H1 (cell line): ENCODE measurements around the gene PTGDR2. TPM values are rescaled to one million over a fixed set of nuclear protein-coding genes. Genes with fewer than 3 reads are reported as not detected.

ENCODE experiments used
- CTCF ChIA-PET: fragments of 300-600 bp; sonication (Branson Sonifier 250); formaldehyde crosslinking; loops from one replicate; lab custom pipeline; 2021; ENCODE audit not compliant: partially characterized antibody; lab: Charles Lee
- POLR2A ChIA-PET: fragments of 300-600 bp; sonication (Branson Sonifier 250); formaldehyde crosslinking; loops from one replicate; lab custom pipeline; 2021; ENCODE audit warnings: inconsistent platforms; ENCODE audit not compliant: partially characterized antibody; lab: Charles Lee
- DNase-seq, 2 experiments: peaks; one replicate each; pipeline versions ENCODE4 v3.0.0 to v3.0.0-alpha.2; 2010 to 2022; ENCODE audit warnings: low spot score in 2 of 2, low read depth in 1 of 2, mixed read lengths in 1 of 2
- FAIRE-seq: peaks from 2 replicates; lab custom pipeline; 2011; peaks lifted over from hg19 to GRCh38; lab: Jason Lieb, UNC
- H2AFZ ChIP-seq: 2 replicates; pipeline ENCODE4 v1.8.1; 2012; ENCODE audit warnings: low read length, inconsistent platforms
- H2AK5ac ChIP-seq: 2 replicates; pipeline ENCODE4 v1.6.1; 2013; ENCODE audit warnings: low read depth, low read length
- H2BK120ac ChIP-seq: replicated peaks from 2 replicates; pipeline ENCODE3; 2013; ENCODE audit warnings: low read depth, low read length, inconsistent platforms
- H2BK12ac ChIP-seq: 2 replicates; pipeline ENCODE4 v1.6.1; 2013; ENCODE audit warnings: low read depth, low read length
- H2BK15ac ChIP-seq: 2 replicates; pipeline ENCODE4 v1.6.1; 2013; ENCODE audit warnings: low read length
- H2BK20ac ChIP-seq: 2 replicates; pipeline ENCODE4 v1.6.1; 2013; ENCODE audit warnings: low read length
- H2BK5ac ChIP-seq: 2 replicates; pipeline ENCODE4 v1.6.1; 2013; ENCODE audit warnings: low read depth, low read length
- H3K14ac ChIP-seq: 2 replicates; pipeline ENCODE4 v1.6.1; 2013; ENCODE audit warnings: inconsistent platforms; ENCODE audit not compliant: insufficient read length
- H3K18ac ChIP-seq: 2 replicates; pipeline ENCODE4 v1.6.1; 2013; ENCODE audit warnings: low read length; ENCODE audit errors: extremely low read depth
- H3K23ac ChIP-seq: 2 replicates; pipeline ENCODE4 v1.6.1; 2013; ENCODE audit warnings: inconsistent platforms; ENCODE audit not compliant: insufficient read length
- H3K23me2 ChIP-seq: 2 replicates; pipeline ENCODE4 v1.6.1; 2013; ENCODE audit warnings: low read depth, low read length
- H3K27ac ChIP-seq: 2 replicates; pipeline ENCODE4 v1.6.1; 2011; ENCODE audit warnings: low read depth, low read length, inconsistent platforms
- H3K27me3 ChIP-seq, 4 experiments: replicated peaks in 1 of 4; 1 replicate in 1 of 4; 2 replicates in 3 of 4; pipeline versions ENCODE4 v1.6.1 to v1.8.1; 2011 to 2013; ENCODE audit warnings: low read length in 3 of 4, mild to moderate bottlenecking in 3 of 4, inconsistent platforms in 2 of 4, mixed read lengths in 2 of 4, moderate library complexity in 1 of 4; ENCODE audit not compliant: control insufficient read depth in 3 of 4, insufficient read depth in 3 of 4; ENCODE audit errors: extremely low read depth in 1 of 4
- H3K36me3 ChIP-seq, 4 experiments: 2 replicates each; pipeline versions ENCODE4 v1.6.1 to v1.8.1; 2011 to 2013; ENCODE audit warnings: mild to moderate bottlenecking in 4 of 4, low read length in 3 of 4, moderate library complexity in 2 of 4, control low read depth in 1 of 4, inconsistent platforms in 1 of 4; ENCODE audit not compliant: insufficient read depth in 4 of 4, control insufficient read depth in 2 of 4
- H3K4ac ChIP-seq: replicated peaks from 2 replicates; pipeline ENCODE3; 2013; ENCODE audit warnings: low read length, low read depth, mixed read lengths, inconsistent platforms; ENCODE audit not compliant: insufficient read length
- H3K4me1 ChIP-seq, 4 experiments: replicated peaks in 1 of 4; 1 replicate in 1 of 4; 2 replicates in 3 of 4; pipeline versions ENCODE4 v1.6.1 to v1.8.1; 2011 to 2013; ENCODE audit warnings: low read length in 3 of 4, inconsistent platforms in 2 of 4, mixed read lengths in 1 of 4; ENCODE audit not compliant: insufficient read depth in 4 of 4, control insufficient read depth in 3 of 4
- H3K4me2 ChIP-seq, 2 experiments: 2 replicates each; pipeline versions ENCODE4 v1.6.1 to v1.8.1; 2011 to 2013; ENCODE audit warnings: low read depth in 2 of 2, low read length in 2 of 2, control low read depth in 1 of 2, inconsistent platforms in 1 of 2, mild to moderate bottlenecking in 1 of 2; ENCODE audit not compliant: insufficient read depth in 1 of 2
- H3K4me3 ChIP-seq, 4 experiments: fragments of 200-600, 300-600 bp in 1 of 4; sonication (generic), shearing (Covaris generic), sonication (Bioruptor Twin) in 1 of 4; 2 replicates each; pipeline versions ENCODE4 v1.5.1 to v1.8.1; 2011 to 2016; ENCODE audit warnings: low read length in 4 of 4, low read depth in 3 of 4, control low read depth in 2 of 4, inconsistent platforms in 2 of 4, mild to moderate bottlenecking in 2 of 4, mixed read lengths in 1 of 4, moderate library complexity in 1 of 4; ENCODE audit not compliant: insufficient read depth in 2 of 4; ENCODE audit errors: extremely low read depth in 1 of 4
- H3K56ac ChIP-seq: replicated peaks from 2 replicates; pipeline ENCODE3; 2013; ENCODE audit warnings: low read depth, mild to moderate bottlenecking, mixed read lengths, low read length, inconsistent platforms; ENCODE audit not compliant: insufficient read length
- H3K79me1 ChIP-seq: 2 replicates; pipeline ENCODE4 v1.6.1; 2013; ENCODE audit warnings: low read depth, low read length, control low read depth
- H3K79me2 ChIP-seq, 2 experiments: 2 replicates each; pipeline versions ENCODE4 v1.6.1 to v1.8.1; 2012 to 2013; ENCODE audit warnings: low read length in 2 of 2, mild to moderate bottlenecking in 2 of 2, inconsistent platforms in 1 of 2; ENCODE audit not compliant: insufficient read depth in 2 of 2, control insufficient read depth in 1 of 2
- H3K9ac ChIP-seq, 4 experiments: replicated peaks in 1 of 4; 1 replicate in 1 of 4; 2 replicates in 3 of 4; pipeline versions ENCODE4 v1.6.1 to v1.8.1; 2011 to 2013; ENCODE audit warnings: low read depth in 3 of 4, low read length in 3 of 4, control low read depth in 2 of 4, mild to moderate bottlenecking in 2 of 4, moderate library complexity in 2 of 4, inconsistent platforms in 1 of 4; ENCODE audit errors: extremely low read depth in 1 of 4
- H3K9me3 ChIP-seq, 2 experiments: 2 replicates each; pipeline versions ENCODE4 v1.6.1 to v1.8.1; 2012 to 2013; ENCODE audit warnings: mild to moderate bottlenecking in 2 of 2, moderate library complexity in 2 of 2, control low read depth in 1 of 2, inconsistent platforms in 1 of 2, low read depth in 1 of 2, low read length in 1 of 2, mixed read lengths in 1 of 2; ENCODE audit not compliant: insufficient read depth in 2 of 2
- H4K20me1 ChIP-seq, 2 experiments: replicated peaks in 1 of 2; 2 replicates each; pipeline versions ENCODE3 to v1.8.1; 2011 to 2013; ENCODE audit warnings: inconsistent platforms in 2 of 2, low read length in 2 of 2, mild to moderate bottlenecking in 1 of 2; ENCODE audit not compliant: insufficient read depth in 2 of 2, control insufficient read depth in 1 of 2
- H4K5ac ChIP-seq: 2 replicates; pipeline ENCODE4 v1.6.1; 2013; ENCODE audit warnings: low read length, low read depth, mixed read lengths, inconsistent platforms; ENCODE audit not compliant: insufficient read length
- H4K8ac ChIP-seq: 2 replicates; pipeline ENCODE4 v1.8.0; 2013; ENCODE audit warnings: mild to moderate bottlenecking, moderate library complexity, low read length, inconsistent platforms; ENCODE audit not compliant: insufficient read depth; ENCODE audit errors: extremely low read depth
- H4K91ac ChIP-seq: replicated peaks from 2 replicates; pipeline ENCODE3; 2013; ENCODE audit warnings: low read length, mixed read lengths, inconsistent platforms; ENCODE audit not compliant: insufficient read length
- BRCA1 ChIP-seq: IDR thresholded peaks from 2 replicates; pipeline ENCODE4 v1.6.1; 2012; ENCODE audit warnings: low read depth, low read length, improper control_type of control experiment
- CBX8 ChIP-seq: fragments of 300-800, 300-1000 bp; sonication (generic); IDR thresholded peaks from 2 replicates; pipeline ENCODE4 v1.7.1; 2016; ENCODE audit warnings: low read depth, low read length, borderline replicate concordance
- CREB1 ChIP-seq: IDR thresholded peaks from 2 replicates; pipeline ENCODE4 v1.6.1; 2012; ENCODE audit warnings: inconsistent platforms
- EP300 ChIP-seq, 2 experiments: IDR thresholded peaks; 1 replicate in 1 of 2; 2 replicates in 1 of 2; pipeline ENCODE4 v1.6.1; 2011 to 2012; ENCODE audit warnings: low read depth in 2 of 2, low read length in 2 of 2, mild to moderate bottlenecking in 2 of 2, borderline replicate concordance in 1 of 2, inconsistent platforms in 1 of 2, moderate library complexity in 1 of 2
- FOSL1 ChIP-seq: IDR thresholded peaks from 2 replicates; pipeline ENCODE4 v1.6.1; 2011; ENCODE audit warnings: mild to moderate bottlenecking, low read depth, low read length, moderate library complexity; ENCODE audit not compliant: insufficient read depth
- GTF2F1 ChIP-seq: IDR thresholded peaks from 2 replicates; pipeline ENCODE4 v1.6.1; 2012; ENCODE audit warnings: low read depth, low read length, improper control_type of control experiment, borderline replicate concordance
- JUND ChIP-seq: IDR thresholded peaks from 2 replicates; pipeline ENCODE4 v1.6.1; 2011; ENCODE audit warnings: mild to moderate bottlenecking, improper control_type of control experiment, low read length
- KDM1A ChIP-seq: fragments of 200-600, 300-600 bp; sonication (generic); IDR thresholded peaks from 2 replicates; pipeline ENCODE4 v1.7.1; 2016; ENCODE audit warnings: mild to moderate bottlenecking, low read length, borderline replicate concordance
- KDM5A ChIP-seq: fragments of 200-600 bp; IDR thresholded peaks from 2 replicates; pipeline ENCODE4 v1.7.1; 2012; ENCODE audit warnings: mild to moderate bottlenecking, low read length, inconsistent platforms, mixed read lengths
- POLR2AphosphoS5 ChIP-seq: IDR thresholded peaks from 2 replicates; pipeline ENCODE4 v1.6.1; 2011; ENCODE audit warnings: low read depth, low read length
- RXRA ChIP-seq: IDR thresholded peaks from 2 replicates; pipeline ENCODE4 v1.6.1; 2011; ENCODE audit warnings: low read depth, mild to moderate bottlenecking, low read length, moderate library complexity; ENCODE audit not compliant: insufficient read depth
- SP2 ChIP-seq: IDR thresholded peaks from 2 replicates; pipeline ENCODE4 v1.6.1; 2012; ENCODE audit warnings: mild to moderate bottlenecking, low read length, inconsistent platforms
- SP4 ChIP-seq: IDR thresholded peaks from 2 replicates; pipeline ENCODE4 v1.6.1; 2012; ENCODE audit warnings: low read length, inconsistent platforms
- TCF12 ChIP-seq: IDR thresholded peaks from 2 replicates; pipeline ENCODE4 v1.6.1; 2011; ENCODE audit warnings: low read depth, mild to moderate bottlenecking, low read length
- WGBS, 2 experiments: shearing (Covaris generic) in 1 of 2; methylation state at CpG; one replicate each; pipeline versions ENCODE4 v1.1.6 to v1.1.7; 2013 to 2015; ENCODE audit warnings: low lambda C conversion rate in 2 of 2, mixed read lengths in 2 of 2, inconsistent platforms in 1 of 2, low coverage in 1 of 2, missing lambda C conversion rate in 1 of 2; ENCODE audit not compliant: insufficient replicate concordance in 2 of 2, insufficient coverage in 1 of 2, insufficient read length in 1 of 2; ENCODE audit errors: extremely low coverage in 1 of 2, missing lambda C conversion rate in 1 of 2; 5-methylcytosine and 5-hydroxymethylcytosine counted together
- polyA plus RNA-seq, 7 experiments: library from polyadenylated mRNA; depleted of rRNA in 3 of 7; stranded (reverse) in 5 of 7; unstranded in 2 of 7; fragments of >200 nt in 5 of 7; fragments of 200-250 nt in 2 of 7; gene quantifications; 1 replicate in 5 of 7; 2 replicates in 1 of 7; 4 replicates in 1 of 7; pipeline versions ENCODE4 v1.2.1 to v1.2.3, GENCODE V29; 2011 to 2013; ENCODE audit warnings: missing spikeins in 2 of 7, mixed read lengths in 2 of 7
- total RNA-seq: library from RNA; stranded (reverse); fragmentation: NEBNext Ultra II Directional; extraction: Animal tissue kit (Norgen Biotek cat#: 25700); gene quantifications from 2 replicates; pipeline ENCODE4 v1.2.1, GENCODE V29; 2021

The PTGDR2 gene
- total and polyA plus RNA-seq, 2 of the 8 experiments (the other 6 are each of a cell fraction or from before 2014, with no cell fraction given) = 0.20 TPM; not detected in 1

DNA sequence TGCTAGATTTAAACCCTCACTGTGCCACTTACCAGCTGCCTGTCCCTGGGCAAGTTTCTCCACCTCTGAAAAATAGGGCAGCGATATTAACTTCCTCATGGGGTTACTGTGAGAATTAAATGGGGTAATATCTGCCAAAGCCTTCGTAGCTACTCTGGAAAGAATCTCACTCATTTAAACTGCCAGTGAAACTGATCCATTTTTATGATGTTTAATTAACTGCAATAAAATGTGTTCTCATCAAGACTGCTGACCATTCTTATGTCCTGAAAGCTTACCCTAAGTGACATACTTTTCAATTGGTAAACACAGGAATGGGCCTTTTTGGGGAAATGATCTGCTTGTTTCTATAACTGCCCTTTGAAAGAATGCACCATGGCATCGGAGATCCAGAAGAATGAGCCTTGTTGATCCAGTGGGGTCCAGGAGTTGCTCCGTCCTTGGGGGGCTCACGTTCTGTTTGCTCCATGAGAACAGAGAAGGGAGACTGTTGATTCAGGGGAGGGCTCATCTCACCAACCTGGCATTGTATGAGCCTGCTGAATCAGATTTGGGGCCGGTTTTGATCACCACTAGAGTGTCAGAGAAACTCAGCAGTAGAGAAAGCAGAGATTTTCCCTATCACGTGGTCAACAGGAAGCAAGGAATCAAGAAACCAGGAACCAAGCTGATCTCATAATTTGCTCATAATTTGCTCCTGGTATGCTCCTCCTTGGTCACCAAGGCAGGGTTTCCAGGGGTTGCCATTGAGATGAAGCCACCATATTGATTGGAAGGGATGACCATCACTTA is 20.8 kb downstream of the PTGDR2 start:
- H2BK20ac ChIP-seq = no peak overlapping the region
- no peaks in the 10 kb centered on the region for H3K79me2 ChIP-seq
- no peak overlapping the region for H3K4ac ChIP-seq
- no peak overlapping the region for H4K5ac ChIP-seq
- no peaks in the 10 kb centered on the region for H3K9me3 ChIP-seq
- DNase-seq = no peak
- no peak overlapping the region for H2AFZ ChIP-seq
- no peak overlapping the region for H2BK5ac ChIP-seq
- no peaks in the 10 kb centered on the region for H3K36me3 ChIP-seq
- TF ChIP-seq BRCA1 (no peak), KDM1A (no peak), EP300 (IDR thresholded peaks at IDR 0.05; ENCODE audit: borderline replicate concordance in 1 of 2, low read depth in 2 of 2, low read length in 2 of 2) (no peak), SP4 (no peak), SP2 (no peak), GTF2F1 (no peak), RXRA (no peak), KDM5A (no peak), FOSL1 (no peak), CBX8 (no peak), CREB1 (no peak), POLR2AphosphoS5 (no peak), JUND (no peak), TCF12 (no peak)
- no peak overlapping the region for H3K4me3 ChIP-seq
- no peak overlapping the region for H2BK12ac ChIP-seq
- no peaks in the 10 kb centered on the region; a peak in 1 of 7 replicates for H3K27me3 ChIP-seq
- H3K27ac ChIP-seq = no peak overlapping the region
- POLR2A ChIA-PET = no interaction called here
- no peaks in the 10 kb centered on the region; a peak in 2 of 7 replicates for H3K4me1 ChIP-seq
- no peak overlapping the region for H4K91ac ChIP-seq
- H3K4me2 ChIP-seq = no peak overlapping the region
- no peaks in the 10 kb centered on the region for H4K20me1 ChIP-seq
- CTCF ChIA-PET = interaction anchor here (0.7 to 18.0 kb wide), 5 partner anchors 32 to 95 kb away, joined by 3 to 522 read pairs (median 3); partner anchors contain the start of genes PRPF19 and ZP1
- H2BK120ac ChIP-seq = no peak overlapping the region
- H2AK5ac ChIP-seq = no peak overlapping the region
- 72% methylated on average over 7 of the region's 7 CpGs; no CpG with 5 or more reads in 1 of the 2 experiments for WGBS, 2 experiments
- H2BK15ac ChIP-seq = no peak overlapping the region
- no peak overlapping the region for H3K18ac ChIP-seq
- no peak overlapping the region for H3K14ac ChIP-seq
- no peak for FAIRE-seq
- no peak overlapping the region for H3K9ac ChIP-seq
- no peak overlapping the region for H3K23ac ChIP-seq
- no peaks in the 10 kb centered on the region for H3K79me1 ChIP-seq
- H3K23me2 ChIP-seq = no peaks in the 10 kb centered on the region
- H4K8ac ChIP-seq = no peak overlapping the region
- no peak overlapping the region for H3K56ac ChIP-seq
